Transverse colon (tissue), 4 donors: ENCODE data around the gene LGALS3BP.

ENCODE experiments used
- EP300 ChIP-seq: sonication (generic); formaldehyde crosslinking; IDR thresholded peaks from one replicate; pipeline ENCODE4 v1.6.1; 2017; ENCODE audit warnings: antibody characterized with exemption, low read depth
- POLR2A ChIP-seq: fragments of 450-650 bp; IDR thresholded peaks from one replicate; pipeline ENCODE4 v1.6.1; 2016; ENCODE audit warnings: antibody characterized with exemption, mild to moderate bottlenecking, moderate library complexity
- POLR2AphosphoS5 ChIP-seq, 3 donors: sonication (generic); formaldehyde crosslinking; IDR thresholded peaks; one replicate each; pipeline ENCODE4 v1.6.1; 2016; ENCODE audit warnings: antibody characterized with exemption in 3 of 3
- TF ChIP-seq, protein P1 (sequence below), 5 experiments: fragments of 200-600 bp in 3 of 5; fragments of 450-650 bp in 2 of 5; sonication (generic) in 3 of 5; IDR thresholded peaks; 1 replicate in 2 of 5; 2 replicates in 3 of 5; pipeline ENCODE4 v1.5.1; 2016 to 2017; ENCODE audit warnings: antibody characterized with exemption in 5 of 5, inconsistent platforms in 3 of 5, mild to moderate bottlenecking in 2 of 5, moderate library complexity in 1 of 5

DNA sequence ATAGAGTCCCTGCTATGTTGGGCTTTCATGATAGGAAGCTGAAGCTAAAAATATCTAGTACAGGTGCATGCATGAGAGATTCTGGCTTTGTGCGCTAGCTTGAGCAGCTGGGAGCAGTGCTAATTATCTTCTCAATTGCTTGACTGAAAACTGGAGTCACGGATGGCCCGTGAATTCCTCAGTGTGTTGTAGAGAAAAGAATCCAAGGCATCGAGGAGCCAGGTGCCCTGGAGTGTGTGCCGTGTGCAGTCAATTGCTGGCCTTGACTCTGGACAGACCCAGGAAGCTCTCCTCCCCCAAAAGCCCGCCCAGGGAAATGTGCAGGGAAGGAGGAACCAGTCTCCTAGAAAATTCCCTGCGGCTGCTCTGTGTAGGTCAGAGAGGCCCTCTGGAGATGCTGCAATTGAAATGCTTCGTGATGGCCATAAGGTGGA, 14.2 kb downstream of the LGALS3BP start:
- TF ChIP-seq, protein P1, sequence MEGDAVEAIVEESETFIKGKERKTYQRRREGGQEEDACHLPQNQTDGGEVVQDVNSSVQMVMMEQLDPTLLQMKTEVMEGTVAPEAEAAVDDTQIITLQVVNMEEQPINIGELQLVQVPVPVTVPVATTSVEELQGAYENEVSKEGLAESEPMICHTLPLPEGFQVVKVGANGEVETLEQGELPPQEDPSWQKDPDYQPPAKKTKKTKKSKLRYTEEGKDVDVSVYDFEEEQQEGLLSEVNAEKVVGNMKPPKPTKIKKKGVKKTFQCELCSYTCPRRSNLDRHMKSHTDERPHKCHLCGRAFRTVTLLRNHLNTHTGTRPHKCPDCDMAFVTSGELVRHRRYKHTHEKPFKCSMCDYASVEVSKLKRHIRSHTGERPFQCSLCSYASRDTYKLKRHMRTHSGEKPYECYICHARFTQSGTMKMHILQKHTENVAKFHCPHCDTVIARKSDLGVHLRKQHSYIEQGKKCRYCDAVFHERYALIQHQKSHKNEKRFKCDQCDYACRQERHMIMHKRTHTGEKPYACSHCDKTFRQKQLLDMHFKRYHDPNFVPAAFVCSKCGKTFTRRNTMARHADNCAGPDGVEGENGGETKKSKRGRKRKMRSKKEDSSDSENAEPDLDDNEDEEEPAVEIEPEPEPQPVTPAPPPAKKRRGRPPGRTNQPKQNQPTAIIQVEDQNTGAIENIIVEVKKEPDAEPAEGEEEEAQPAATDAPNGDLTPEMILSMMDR (IDR thresholded peaks at IDR 0.05) = no peak
- TF ChIP-seq POLR2AphosphoS5 (IDR thresholded peaks at IDR 0.05) (no peak), POLR2A (no peak), EP300 (no peak)
